Ascending aorta (tissue), 2 donors: ENCODE data around the gene LKAAEAR1. TPM values are rescaled to one million over a fixed set of nuclear protein-coding genes. Genes with fewer than 3 reads are reported as not detected.
"Not testable (repeated sequence)": the region's sequence is repeated elsewhere in the genome, so short reads cannot be mapped to it uniquely, and the experiment has no call there.

Source experiments
- DNase-seq, 2 donors: peaks; one replicate each; pipeline ENCODE4 v3.0.0-alpha.2; 2019; ENCODE audit warnings: low spot score in 2 of 2
- H3K27ac ChIP-seq, 2 donors: fragments of 200-600 bp; sonication (generic); one replicate each; pipeline ENCODE4 v1.5.1; 2016 to 2017; ENCODE audit warnings: mild to moderate bottlenecking in 1 of 2
- H3K27me3 ChIP-seq: fragments of 200-600 bp; sonication (generic); one replicate; pipeline ENCODE4 v1.5.1; 2017
- H3K36me3 ChIP-seq, 2 donors: fragments of 200-600 bp; sonication (generic); one replicate each; pipeline ENCODE4 v1.5.1; 2016
- H3K4me1 ChIP-seq, 2 donors: fragments of 200-600 bp; sonication (generic); one replicate each; pipeline ENCODE4 v1.5.1; 2016 to 2017; ENCODE audit warnings: mild to moderate bottlenecking in 1 of 2
- H3K4me3 ChIP-seq, 2 donors: fragments of 200-600 bp; sonication (generic); one replicate each; pipeline ENCODE4 v1.5.1; 2016 to 2017; ENCODE audit warnings: mild to moderate bottlenecking in 1 of 2
- H3K9me3 ChIP-seq, 2 donors: fragments of 200-600 bp; sonication (generic); one replicate each; pipeline ENCODE4 v1.5.1; 2016
- intact Hi-C: fragments of 100-400 bp; cut with DNase I; formaldehyde crosslinking; loops from one replicate; pipeline ENCODE4 v1.15.1; 2023
- total RNA-seq: library from RNA; depleted of rRNA; stranded (reverse); fragments of >200 nt; gene quantifications from one replicate; pipeline ENCODE4 v1.1.0, GENCODE V29; 2016
- TF ChIP-seq, protein P1 (sequence below), 3 experiments: fragments of 200-600 bp in 2 of 3; fragments of 450-650 bp in 1 of 3; sonication (generic) in 2 of 3; IDR thresholded peaks; one replicate each; pipeline ENCODE4 v1.5.1; 2016 to 2019; ENCODE audit warnings: antibody characterized with exemption in 3 of 3, mild to moderate bottlenecking in 1 of 3, moderate library complexity in 1 of 3

Gene LKAAEAR1
- total RNA-seq, 1 donor from 2014 or later, result not detected

DNA sequence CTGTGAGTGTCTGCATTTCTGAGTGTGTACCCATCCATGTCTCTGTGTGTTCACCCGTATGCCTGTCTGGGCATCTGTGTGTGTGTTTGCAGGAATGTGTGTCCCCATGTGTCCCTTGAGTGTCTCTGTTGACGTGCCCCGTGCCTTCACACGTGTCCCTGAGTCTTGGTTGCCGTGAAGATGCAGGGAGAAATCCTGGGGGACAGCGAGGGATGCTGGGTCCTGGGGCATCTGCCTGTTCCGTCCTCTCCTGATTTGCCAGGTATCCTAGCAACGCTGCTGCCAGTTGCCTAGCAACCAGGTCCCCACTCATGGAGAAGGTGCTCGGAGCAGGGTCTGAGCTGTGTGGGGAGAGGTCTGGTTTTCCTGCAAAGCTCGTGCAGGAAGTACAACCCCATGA lies 6.0 kb upstream of the LKAAEAR1 start:
- TF ChIP-seq, protein P1, sequence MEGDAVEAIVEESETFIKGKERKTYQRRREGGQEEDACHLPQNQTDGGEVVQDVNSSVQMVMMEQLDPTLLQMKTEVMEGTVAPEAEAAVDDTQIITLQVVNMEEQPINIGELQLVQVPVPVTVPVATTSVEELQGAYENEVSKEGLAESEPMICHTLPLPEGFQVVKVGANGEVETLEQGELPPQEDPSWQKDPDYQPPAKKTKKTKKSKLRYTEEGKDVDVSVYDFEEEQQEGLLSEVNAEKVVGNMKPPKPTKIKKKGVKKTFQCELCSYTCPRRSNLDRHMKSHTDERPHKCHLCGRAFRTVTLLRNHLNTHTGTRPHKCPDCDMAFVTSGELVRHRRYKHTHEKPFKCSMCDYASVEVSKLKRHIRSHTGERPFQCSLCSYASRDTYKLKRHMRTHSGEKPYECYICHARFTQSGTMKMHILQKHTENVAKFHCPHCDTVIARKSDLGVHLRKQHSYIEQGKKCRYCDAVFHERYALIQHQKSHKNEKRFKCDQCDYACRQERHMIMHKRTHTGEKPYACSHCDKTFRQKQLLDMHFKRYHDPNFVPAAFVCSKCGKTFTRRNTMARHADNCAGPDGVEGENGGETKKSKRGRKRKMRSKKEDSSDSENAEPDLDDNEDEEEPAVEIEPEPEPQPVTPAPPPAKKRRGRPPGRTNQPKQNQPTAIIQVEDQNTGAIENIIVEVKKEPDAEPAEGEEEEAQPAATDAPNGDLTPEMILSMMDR (IDR thresholded peaks at IDR 0.05), result no peak
- intact Hi-C loops, result no loop called here
- DNase-seq, result no peak
- no peaks in the 10 kb centered on the region for H3K36me3 ChIP-seq
- no peaks in the 10 kb centered on the region for H3K9me3 ChIP-seq
- H3K27me3 ChIP-seq, result no peaks in the 10 kb centered on the region
- H3K4me1 ChIP-seq, result no peaks in the 10 kb centered on the region
- H3K4me3 ChIP-seq, result no peak overlapping the region
- H3K27ac ChIP-seq, result no peak overlapping the region

DNA sequence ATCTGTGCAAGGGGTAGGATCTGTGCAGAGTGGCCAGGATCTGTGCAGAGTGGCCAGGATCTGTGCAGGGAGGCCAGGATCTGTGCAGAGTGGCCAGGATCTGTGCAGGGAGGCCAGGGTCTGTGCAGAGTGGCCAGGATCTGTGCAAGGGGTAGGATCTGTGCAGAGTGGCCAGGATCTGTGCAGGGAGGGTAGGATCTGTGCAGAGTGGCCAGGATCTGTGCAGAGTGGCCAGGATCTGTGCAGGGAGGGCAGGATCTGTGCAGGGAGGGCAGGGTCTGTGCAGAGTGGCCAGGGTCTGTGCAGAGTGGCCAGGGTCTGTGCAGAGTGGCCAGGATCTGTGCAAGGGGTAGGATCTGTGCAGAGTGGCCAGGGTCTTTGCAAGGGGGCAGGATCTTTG lies 4.4 kb upstream of the LKAAEAR1 start:
- H3K27me3 ChIP-seq, intact Hi-C loops, H3K9me3 ChIP-seq: not testable (repeated sequence)

DNA sequence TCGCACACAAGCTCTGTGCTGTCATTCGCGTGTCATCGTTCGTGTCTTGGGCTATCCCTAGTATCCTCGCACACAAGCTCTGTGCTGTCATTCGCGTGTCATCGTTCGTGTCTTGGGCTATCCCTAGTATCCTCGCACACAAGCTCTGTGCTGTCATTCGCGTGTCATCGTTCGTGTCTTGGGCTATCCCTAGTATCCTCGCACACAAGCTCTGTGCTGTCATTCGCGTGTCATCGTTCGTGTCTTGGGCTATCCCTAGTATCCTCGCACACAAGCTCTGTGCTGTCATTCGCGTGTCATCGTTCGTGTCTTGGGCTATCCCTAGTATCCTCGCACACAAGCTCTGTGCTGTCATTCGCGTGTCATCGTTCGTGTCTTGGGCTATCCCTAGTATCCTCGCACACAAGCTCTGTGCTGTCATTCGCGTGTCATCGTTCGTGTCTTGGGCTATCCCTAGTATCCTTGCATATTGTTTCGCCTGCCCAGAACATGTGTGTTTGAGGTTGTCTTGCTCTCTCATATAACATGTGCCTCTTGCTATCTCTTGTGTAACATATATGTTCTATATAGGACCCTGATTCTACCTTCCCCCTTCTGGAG lies 3.1 kb upstream of the LKAAEAR1 start:
- H3K27me3 ChIP-seq, H3K9me3 ChIP-seq, intact Hi-C loops, DNase-seq, H3K4me3 ChIP-seq, H3K36me3 ChIP-seq, H3K27ac ChIP-seq: not testable (repeated sequence)
- H3K4me1 ChIP-seq, result peaks cover 6 to 12% of the 10 kb centered on the region in 2 donors

More for the DNA sequence above, 4.4 kb upstream of the LKAAEAR1 start:
- not testable (repeated sequence) for H3K4me3 ChIP-seq, H3K27ac ChIP-seq, H3K4me1 ChIP-seq, DNase-seq, H3K36me3 ChIP-seq

DNA sequence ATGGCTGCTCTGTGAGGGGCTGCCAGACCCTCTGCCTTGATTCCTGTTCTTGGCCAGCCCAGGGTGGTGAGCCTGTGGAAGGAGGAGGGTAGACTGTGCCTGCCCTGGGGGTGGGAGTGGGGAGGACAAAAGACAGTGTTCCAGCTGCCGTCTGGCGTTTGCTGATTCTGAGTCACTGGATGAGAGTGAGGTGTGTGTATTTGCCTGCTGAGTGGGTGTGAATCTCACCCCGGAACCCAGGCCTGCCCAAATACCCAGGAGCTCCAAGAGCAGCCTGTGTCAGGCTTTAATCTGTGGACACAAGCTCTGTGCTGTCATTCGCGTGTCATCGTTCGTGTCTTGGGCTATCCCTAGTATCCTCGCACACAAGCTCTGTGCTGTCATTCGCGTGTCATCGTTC lies 2.6 kb upstream of the LKAAEAR1 start:
- no peak overlapping the region for H3K4me3 ChIP-seq
- no peak overlapping the region for H3K27ac ChIP-seq
- TF ChIP-seq, protein P1 (IDR thresholded peaks at IDR 0.05), result no peak
- H3K36me3 ChIP-seq, result no peaks in the 10 kb centered on the region
- intact Hi-C loops, result no loop called here
- H3K4me1 ChIP-seq, result peaks cover 6 to 12% of the 10 kb centered on the region in 2 donors
- H3K9me3 ChIP-seq, result no peaks in the 10 kb centered on the region
- peaks cover 7% of the 10 kb centered on the region for H3K27me3 ChIP-seq
- no peak for DNase-seq

DNA sequence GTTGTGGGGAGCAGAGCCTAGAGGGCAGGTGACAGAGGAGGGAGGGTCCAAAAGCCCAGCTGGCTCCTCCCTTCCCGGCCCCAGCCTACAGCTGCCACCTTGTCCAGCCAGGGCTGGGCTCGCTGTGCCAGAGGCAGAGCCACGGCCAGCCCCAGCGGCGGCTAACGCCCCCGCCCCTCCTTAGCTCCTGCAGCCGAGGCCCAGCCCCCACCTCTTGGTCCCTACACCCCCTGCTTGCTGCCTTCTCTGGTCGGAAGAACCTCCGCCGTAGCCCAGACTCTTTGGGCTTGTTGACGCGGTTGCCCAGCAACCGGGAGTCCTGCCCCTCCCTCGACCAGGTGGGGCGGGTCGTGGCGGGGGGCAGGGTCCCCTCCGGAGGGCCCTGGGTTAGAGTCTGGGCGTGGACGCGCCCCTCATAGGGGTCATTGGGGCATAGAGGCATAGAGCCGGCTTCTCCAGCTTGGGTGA lies 521 bp upstream of the LKAAEAR1 start:
- intact Hi-C loops, result loop anchor here (5.0 kb wide), 1 partner anchor 38 kb away; no protein-coding TSS in a partner anchor
- no peak overlapping the region for H3K27ac ChIP-seq
- peaks cover 6 to 15% of the 10 kb centered on the region in 2 donors for H3K4me1 ChIP-seq
- H3K9me3 ChIP-seq, result no peaks in the 10 kb centered on the region
- TF ChIP-seq, protein P1 (IDR thresholded peaks at IDR 0.05), result no peak
- no peak for DNase-seq
- no peaks in the 10 kb centered on the region for H3K36me3 ChIP-seq
- peaks cover 7% of the 10 kb centered on the region for H3K27me3 ChIP-seq
- H3K4me3 ChIP-seq, result peak overlapping the region in 1 of 2 donors; percentile 74

DNA sequence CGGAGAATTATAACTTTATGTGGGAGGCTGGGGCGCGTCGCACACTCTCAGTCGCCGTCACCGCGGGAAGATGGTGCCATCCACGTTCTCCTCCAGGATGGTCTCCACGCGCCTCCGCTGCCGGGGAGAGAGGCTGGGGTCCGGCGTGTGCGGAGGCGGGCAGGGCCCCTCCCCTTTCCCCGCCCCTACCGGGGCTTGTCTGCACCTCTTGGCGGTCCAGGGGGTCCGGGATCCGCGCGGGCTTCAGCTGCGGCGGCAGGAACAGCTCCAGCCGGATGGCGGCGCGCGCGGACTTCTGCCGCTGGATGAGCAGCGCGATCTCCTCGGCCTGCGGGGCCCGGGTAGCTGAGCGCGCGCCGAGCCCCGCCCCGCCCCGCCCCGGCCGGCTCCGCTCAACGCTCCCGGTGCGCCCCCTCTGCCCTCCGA lies 807 bp downstream of the LKAAEAR1 start:
- TF ChIP-seq, protein P1 (IDR thresholded peaks at IDR 0.05), result peak; percentile 40 to 62 (median 52)
- intact Hi-C loops, result loop anchor here (5.0 kb wide), 1 partner anchor 39 kb away; no protein-coding TSS in a partner anchor
- Histone ChIP-seq H3K27me3 (peaks cover 7% of the 10 kb centered on the region), H3K9me3 (no peaks in the 10 kb centered on the region), H3K4me1 (peaks cover 16 to 25% of the 10 kb centered on the region in 2 donors), H3K36me3 (no peaks in the 10 kb centered on the region), H3K4me3 (peak overlapping the region; percentile 54 to 74), H3K27ac (no peak overlapping the region)
- peak in 1 of 2 donors; percentile 81 for DNase-seq
